ENCODE measurements around the gene MTX1.
"Not testable (repeated sequence)": the region's sequence is repeated elsewhere in the genome, so short reads cannot be mapped to it uniquely, and the experiment has no call there.

MTX1 gene

GRCh38 chr1:155208541-155209311 lies at the start of gene MTX1:
Gene MTX1, plus strand, starts transcription at chr1:155208695. Its CDS starts 110 bp downstream, at chr1:155208805.
- DNase-seq = peak in 55 of 56 donors; percentile 44 to 92 (median 77)

- no peak for DNase-seq
Observed at GRCh38 chr1:155158991-155159390, 49.5 kb upstream of the MTX1 start.

- DNase-seq = no peak
Observed at GRCh38 chr1:155160128-155160527, 48.4 kb upstream of the MTX1 start.

- DNase-seq = not testable (repeated sequence)
Observed at GRCh38 chr1:155162631-155163030, 45.9 kb upstream of the MTX1 start.

- DNase-seq = not testable (repeated sequence)
Observed at GRCh38 chr1:155163785-155164184, 44.7 kb upstream of the MTX1 start.

- not testable (repeated sequence) for DNase-seq
Observed at GRCh38 chr1:155164625-155165024, 43.9 kb upstream of the MTX1 start.

GRCh38 chr1:155166051-155166470 lies 42.4 kb upstream of the MTX1 start:
- DNase-seq = no peak

GRCh38 chr1:155166471-155167165 lies 41.9 kb upstream of the MTX1 start:
- peak in 35 of 56 donors; percentile 21 to 66 (median 48) for DNase-seq

- peak; percentile 35 to 96 (median 80) for DNase-seq
Observed at GRCh38 chr1:155167166-155168104, 41.1 kb upstream of the MTX1 start.

- DNase-seq = not testable (repeated sequence)
Observed at GRCh38 chr1:155168105-155168445, 40.4 kb upstream of the MTX1 start.

GRCh38 chr1:155168456-155169210 lies 39.9 kb upstream of the MTX1 start:
- no peak for DNase-seq

GRCh38 chr1:155169541-155169940 lies 39.0 kb upstream of the MTX1 start:
- no peak for DNase-seq

GRCh38 chr1:155170101-155170785 lies 38.3 kb upstream of the MTX1 start:
- DNase-seq = no peak

- no peak for DNase-seq
Observed at GRCh38 chr1:155170806-155171205, 37.7 kb upstream of the MTX1 start.

- DNase-seq = no peak
Observed at GRCh38 chr1:155171836-155172731, 36.4 kb upstream of the MTX1 start.

GRCh38 chr1:155172732-155173477 lies 35.6 kb upstream of the MTX1 start, which contains the start of gene KRTCAP2:
Gene KRTCAP2, minus strand, starts transcription at chr1:155173304. Its CDS starts 80 bp downstream, at chr1:155173224.
- DNase-seq = peak; percentile 61 to 96 (median 89)

GRCh38 chr1:155173478-155174323 lies 34.8 kb upstream of the MTX1 start, which contains the start of gene TRIM46:
Gene TRIM46, plus strand, starts transcription at chr1:155173849. Its CDS starts 118 bp downstream, at chr1:155173967.
- DNase-seq = peak in 48 of 56 donors; percentile 24 to 88 (median 60)

Measured in nucleus accumbens (tissue), 56 donors.